Stomach smooth muscle (tissue), 2 donors: ENCODE measurements around the gene S100A16.

ENCODE experiments used
- H3K27ac ChIP-seq: one replicate; pipeline ENCODE4 v1.7.0; 2013; ENCODE audit warnings: mild to moderate bottlenecking, low read length, inconsistent platforms
- H3K27me3 ChIP-seq, 2 donors: one replicate each; pipeline ENCODE4 v1.7.0; 2013; ENCODE audit warnings: low read length in 2 of 2; ENCODE audit not compliant: insufficient read depth in 2 of 2, control insufficient read depth in 1 of 2
- H3K36me3 ChIP-seq, 2 donors: one replicate each; pipeline ENCODE4 v1.7.0; 2013; ENCODE audit warnings: low read length in 2 of 2; ENCODE audit not compliant: control insufficient read depth in 2 of 2, insufficient read depth in 2 of 2
- H3K4me1 ChIP-seq: one replicate; pipeline ENCODE4 v1.7.0; 2013; ENCODE audit warnings: low read length; ENCODE audit not compliant: control insufficient read depth, insufficient read depth
- H3K4me3 ChIP-seq, 2 donors: one replicate each; pipeline ENCODE4 v1.7.0; 2013; ENCODE audit warnings: low read length in 2 of 2
- H3K9ac ChIP-seq, 2 donors: one replicate each; pipeline ENCODE4 v1.7.0; 2013; ENCODE audit warnings: low read length in 2 of 2, mild to moderate bottlenecking in 1 of 2
- H3K9me3 ChIP-seq, 2 donors: one replicate each; pipeline ENCODE4 v1.7.0; 2013; ENCODE audit warnings: low read length in 2 of 2; ENCODE audit not compliant: control insufficient read depth in 2 of 2
- donor health status: healthy.
- donor health status: Pancreatic carcinoma.

S100A16 gene

GRCh38 chr1:153638261-153638660, 25.3 kb upstream of the S100A16 start:
- peaks cover 30% of the 10 kb centered on the region for H3K4me1 ChIP-seq
- H3K27me3 ChIP-seq: no peaks in the 10 kb centered on the region
- no peaks in the 10 kb centered on the region for H3K9me3 ChIP-seq
- no peak overlapping the region for H3K4me3 ChIP-seq
- H3K9ac ChIP-seq: no peak overlapping the region
- peaks cover 52 to 56% of the 10 kb centered on the region in 2 donors for H3K36me3 ChIP-seq
- H3K27ac ChIP-seq: no peak overlapping the region

- Histone ChIP-seq H3K9ac (no peak overlapping the region), H3K27ac (no peak overlapping the region), H3K4me1 (peaks cover 33% of the 10 kb centered on the region), H3K27me3 (no peaks in the 10 kb centered on the region), H3K4me3 (no peak overlapping the region), H3K9me3 (no peaks in the 10 kb centered on the region), H3K36me3 (peaks cover 35 to 40% of the 10 kb centered on the region in 2 donors)
Observed at GRCh38 chr1:153636312-153636711, 23.4 kb upstream of the S100A16 start.

- H3K9me3 ChIP-seq: no peaks in the 10 kb centered on the region
- peaks cover 33% of the 10 kb centered on the region for H3K4me1 ChIP-seq
- H3K4me3 ChIP-seq: peak overlapping the region in 1 of 2 donors; percentile 22
- H3K27me3 ChIP-seq: no peaks in the 10 kb centered on the region
- no peak overlapping the region for H3K27ac ChIP-seq
- no peak overlapping the region for H3K9ac ChIP-seq
- peaks cover 32 to 36% of the 10 kb centered on the region in 2 donors for H3K36me3 ChIP-seq
Observed at GRCh38 chr1:153635872-153636271, 22.9 kb upstream of the S100A16 start.

GRCh38 chr1:153633754-153634665, 21.1 kb upstream of the S100A16 start, which contains the start of gene CHTOP:
CHTOP (plus strand) TSS chr1:153634066; CDS start chr1:153636589, 2,523 bp downstream.
- H3K9ac ChIP-seq: peak within 1 kb of the TSS; percentile 100
- H3K27me3 ChIP-seq: no peaks in the 10 kb centered on the region
- H3K4me1 ChIP-seq: peaks cover 39% of the 10 kb centered on the region
- H3K27ac ChIP-seq: peak within 1 kb of the TSS; percentile 99
- no peaks in the 10 kb centered on the region for H3K9me3 ChIP-seq
- H3K36me3 ChIP-seq: peaks cover 21 to 24% of the 10 kb centered on the region in 2 donors
- peak within 1 kb of the TSS; percentile 93 to 98 for H3K4me3 ChIP-seq

- Histone ChIP-seq H3K9ac (peak overlapping the region; percentile 26 to 29), H3K27ac (peak overlapping the region; percentile 99), H3K4me1 (peaks cover 39% of the 10 kb centered on the region), H3K27me3 (no peaks in the 10 kb centered on the region), H3K4me3 (peak overlapping the region; percentile 93 to 98), H3K36me3 (peaks cover 17 to 19% of the 10 kb centered on the region in 2 donors), H3K9me3 (no peaks in the 10 kb centered on the region)
Observed at GRCh38 chr1:153633161-153633753, 20.3 kb upstream of the S100A16 start.

- Histone ChIP-seq H3K9me3 (no peaks in the 10 kb centered on the region), H3K4me1 (peaks cover 45% of the 10 kb centered on the region), H3K27me3 (no peaks in the 10 kb centered on the region), H3K27ac (no peak overlapping the region), H3K36me3 (peaks cover under 1% of the 10 kb centered on the region in 2 donors), H3K9ac (no peak overlapping the region), H3K4me3 (no peak overlapping the region)
Observed at GRCh38 chr1:153631047-153632022, 18.4 kb upstream of the S100A16 start.

GRCh38 chr1:153630384-153630783, 17.4 kb upstream of the S100A16 start:
- H3K27ac ChIP-seq: peak overlapping the region; percentile 37

GRCh38 chr1:153629971-153630370, 17.0 kb upstream of the S100A16 start:
- Histone ChIP-seq H3K9me3 (no peaks in the 10 kb centered on the region), H3K27me3 (no peaks in the 10 kb centered on the region), H3K9ac (no peak overlapping the region), H3K36me3 (no peaks in the 10 kb centered on the region), H3K27ac (peak overlapping the region; percentile 37), H3K4me1 (peaks cover 47% of the 10 kb centered on the region), H3K4me3 (no peak overlapping the region)

More at GRCh38 chr1:153630384-153630783, 17.4 kb upstream of the S100A16 start:
- H3K9me3 ChIP-seq: no peaks in the 10 kb centered on the region
- no peak overlapping the region for H3K9ac ChIP-seq
- no peak overlapping the region for H3K4me3 ChIP-seq
- H3K27me3 ChIP-seq: no peaks in the 10 kb centered on the region
- peaks cover 46% of the 10 kb centered on the region for H3K4me1 ChIP-seq
- no peaks in the 10 kb centered on the region for H3K36me3 ChIP-seq

- Histone ChIP-seq H3K27ac (peak overlapping the region; percentile 31), H3K36me3 (no peaks in the 10 kb centered on the region), H3K27me3 (no peaks in the 10 kb centered on the region), H3K9me3 (no peaks in the 10 kb centered on the region), H3K4me1 (peaks cover 50% of the 10 kb centered on the region), H3K9ac (no peak overlapping the region), H3K4me3 (no peak overlapping the region)
Observed at GRCh38 chr1:153629343-153629665, 16.4 kb upstream of the S100A16 start.

- H3K9ac ChIP-seq: no peak overlapping the region
- H3K27me3 ChIP-seq: no peaks in the 10 kb centered on the region
- peak overlapping the region; percentile 31 for H3K27ac ChIP-seq
- no peaks in the 10 kb centered on the region for H3K36me3 ChIP-seq
- H3K4me3 ChIP-seq: no peak overlapping the region
- no peaks in the 10 kb centered on the region for H3K9me3 ChIP-seq
- H3K4me1 ChIP-seq: peaks cover 54% of the 10 kb centered on the region
Observed at GRCh38 chr1:153628638-153629342, 15.9 kb upstream of the S100A16 start.
